ENCODE data around the gene MYO7A.

Gene MYO7A

DNA sequence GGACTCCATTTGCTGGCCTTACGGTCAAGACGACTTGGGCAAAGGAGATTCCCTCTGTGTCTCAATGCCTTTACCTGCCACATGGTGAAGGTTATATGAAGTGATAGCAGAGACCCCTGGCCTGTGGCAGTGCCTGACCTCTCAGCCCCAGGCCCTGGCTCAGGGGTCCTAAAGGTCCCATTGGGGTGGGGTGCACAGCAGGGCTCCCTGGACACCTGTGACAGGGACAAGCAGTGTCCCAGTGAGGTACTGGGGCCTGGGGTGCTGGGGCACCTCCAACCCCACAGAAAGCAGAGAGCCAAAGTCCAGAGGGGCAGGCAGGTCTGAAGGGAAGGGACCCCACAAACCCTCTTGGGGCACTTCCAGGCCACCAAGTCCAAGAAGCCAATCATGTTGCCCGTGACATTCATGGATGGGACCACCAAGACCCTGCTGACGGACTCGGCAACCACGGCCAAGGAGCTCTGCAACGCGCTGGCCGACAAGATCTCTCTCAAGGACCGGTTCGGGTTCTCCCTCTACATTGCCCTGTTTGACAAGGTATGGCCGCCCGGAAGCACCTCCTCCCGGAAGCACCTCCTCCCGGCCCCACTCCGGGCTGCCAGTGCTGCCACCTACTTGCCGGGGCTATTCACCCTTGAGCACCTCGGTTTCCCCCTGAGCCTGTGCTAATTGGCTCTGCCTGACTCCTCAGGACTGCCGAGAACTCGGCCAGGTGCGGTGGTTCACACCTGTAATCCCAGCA lies 62.5 kb downstream of the MYO7A start:
- no peaks in the 10 kb centered on the region for H3F3A ChIP-seq (ENCODE audit: control insufficient read depth, insufficient read depth)
- H3K9me2 ChIP-seq (replicated peaks; ENCODE audit: control insufficient read depth, low read length): no peaks in the 10 kb centered on the region
- H4K20me1 ChIP-seq (ENCODE audit: control insufficient read depth, insufficient read depth, low read depth, low read length): no peaks in the 10 kb centered on the region
- H3K36me3 ChIP-seq (ENCODE audit: control insufficient read depth, low read length): no peaks in the 10 kb centered on the region
- no peak overlapping the region for H3K4me2 ChIP-seq (ENCODE audit: low read length)
- TF ChIP-seq, protein P1, sequence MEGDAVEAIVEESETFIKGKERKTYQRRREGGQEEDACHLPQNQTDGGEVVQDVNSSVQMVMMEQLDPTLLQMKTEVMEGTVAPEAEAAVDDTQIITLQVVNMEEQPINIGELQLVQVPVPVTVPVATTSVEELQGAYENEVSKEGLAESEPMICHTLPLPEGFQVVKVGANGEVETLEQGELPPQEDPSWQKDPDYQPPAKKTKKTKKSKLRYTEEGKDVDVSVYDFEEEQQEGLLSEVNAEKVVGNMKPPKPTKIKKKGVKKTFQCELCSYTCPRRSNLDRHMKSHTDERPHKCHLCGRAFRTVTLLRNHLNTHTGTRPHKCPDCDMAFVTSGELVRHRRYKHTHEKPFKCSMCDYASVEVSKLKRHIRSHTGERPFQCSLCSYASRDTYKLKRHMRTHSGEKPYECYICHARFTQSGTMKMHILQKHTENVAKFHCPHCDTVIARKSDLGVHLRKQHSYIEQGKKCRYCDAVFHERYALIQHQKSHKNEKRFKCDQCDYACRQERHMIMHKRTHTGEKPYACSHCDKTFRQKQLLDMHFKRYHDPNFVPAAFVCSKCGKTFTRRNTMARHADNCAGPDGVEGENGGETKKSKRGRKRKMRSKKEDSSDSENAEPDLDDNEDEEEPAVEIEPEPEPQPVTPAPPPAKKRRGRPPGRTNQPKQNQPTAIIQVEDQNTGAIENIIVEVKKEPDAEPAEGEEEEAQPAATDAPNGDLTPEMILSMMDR (IDR thresholded peaks at IDR 0.05; ENCODE audit: low read depth, low read length, poor library complexity, severe bottlenecking): no peak
- no peak for TF ChIP-seq EZH2phosphoT487 (IDR thresholded peaks at IDR 0.05; ENCODE audit: borderline replicate concordance, low read length)
- H3K79me2 ChIP-seq (ENCODE audit: control insufficient read depth, low read length): no peaks in the 10 kb centered on the region
- H3K9me3 ChIP-seq (ENCODE audit: control insufficient read depth, insufficient read depth, low read length): no peaks in the 10 kb centered on the region
- H3K27ac ChIP-seq (ENCODE audit: low read depth, low read length): no peak overlapping the region
- no peaks in the 10 kb centered on the region for H3K4me1 ChIP-seq (ENCODE audit: control insufficient read depth, low read length)
- no peaks in the 10 kb centered on the region for H3K27me3 ChIP-seq (ENCODE audit: control insufficient read depth, low read length)
- no peak overlapping the region for H3K4me3 ChIP-seq (ENCODE audit: low read length)

- no peak overlapping the region for H3K4me2 ChIP-seq (ENCODE audit: low read length)
- H3K27me3 ChIP-seq (ENCODE audit: control insufficient read depth, low read length): no peaks in the 10 kb centered on the region
- no peak overlapping the region for H3K4me3 ChIP-seq (ENCODE audit: low read length)
- H3K27ac ChIP-seq (ENCODE audit: low read depth, low read length): no peak overlapping the region
- H3F3A ChIP-seq (ENCODE audit: control insufficient read depth, insufficient read depth): no peaks in the 10 kb centered on the region
- no peaks in the 10 kb centered on the region for H3K79me2 ChIP-seq (ENCODE audit: control insufficient read depth, low read length)
- no peaks in the 10 kb centered on the region for H4K20me1 ChIP-seq (ENCODE audit: control insufficient read depth, insufficient read depth, low read depth, low read length)
- no peaks in the 10 kb centered on the region for H3K9me2 ChIP-seq (replicated peaks; ENCODE audit: control insufficient read depth, low read length)
- no peaks in the 10 kb centered on the region for H3K9me3 ChIP-seq (ENCODE audit: control insufficient read depth, insufficient read depth, low read length)
- no peak for TF ChIP-seq EZH2phosphoT487 (IDR thresholded peaks at IDR 0.05; ENCODE audit: borderline replicate concordance, low read length)
- TF ChIP-seq, protein P1 (IDR thresholded peaks at IDR 0.05; ENCODE audit: low read depth, low read length, poor library complexity, severe bottlenecking): no peak
- H3K36me3 ChIP-seq (ENCODE audit: control insufficient read depth, low read length): no peaks in the 10 kb centered on the region
- no peaks in the 10 kb centered on the region for H3K4me1 ChIP-seq (ENCODE audit: control insufficient read depth, low read length)
Measured at GRCh38 chr11:77191429-77191822, 63.4 kb downstream of the MYO7A start.

DNA sequence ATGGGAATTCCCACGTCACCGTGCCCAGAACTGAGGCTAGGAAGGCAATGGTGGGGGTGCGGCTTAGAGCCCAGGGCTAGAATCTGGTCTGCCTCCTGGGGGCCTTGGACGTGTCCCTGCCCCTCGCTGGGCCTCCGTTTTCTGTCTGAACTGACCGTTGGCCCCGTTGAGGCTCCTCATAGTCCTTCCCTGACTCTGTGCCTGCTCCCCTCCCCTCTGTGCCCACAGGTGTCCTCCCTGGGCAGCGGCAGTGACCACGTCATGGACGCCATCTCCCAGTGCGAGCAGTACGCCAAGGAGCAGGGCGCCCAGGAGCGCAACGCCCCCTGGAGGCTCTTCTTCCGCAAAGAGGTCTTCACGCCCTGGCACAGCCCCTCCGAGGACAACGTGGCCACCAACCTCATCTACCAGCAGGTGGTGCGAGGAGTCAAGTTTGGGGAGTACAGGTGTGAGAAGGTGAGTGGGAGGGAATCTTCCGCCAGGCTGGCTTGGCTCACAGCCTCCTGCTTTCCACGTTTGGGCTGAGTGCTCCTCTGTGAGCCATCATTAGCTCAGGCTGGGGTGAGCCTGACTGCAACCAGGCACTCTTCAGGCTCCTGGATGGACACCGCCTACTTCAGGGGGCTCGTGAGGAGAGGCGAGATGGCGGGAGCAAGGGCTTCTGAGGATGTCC lies 63.9 kb downstream of the MYO7A start:
- no peak overlapping the region for H3K4me2 ChIP-seq (ENCODE audit: low read length)
- H3F3A ChIP-seq (ENCODE audit: control insufficient read depth, insufficient read depth): no peaks in the 10 kb centered on the region
- H3K27ac ChIP-seq (ENCODE audit: low read depth, low read length): no peak overlapping the region
- no peaks in the 10 kb centered on the region for H3K4me1 ChIP-seq (ENCODE audit: control insufficient read depth, low read length)
- no peaks in the 10 kb centered on the region for H3K79me2 ChIP-seq (ENCODE audit: control insufficient read depth, low read length)
- no peaks in the 10 kb centered on the region for H3K36me3 ChIP-seq (ENCODE audit: control insufficient read depth, low read length)
- H4K20me1 ChIP-seq (ENCODE audit: control insufficient read depth, insufficient read depth, low read depth, low read length): no peaks in the 10 kb centered on the region
- no peaks in the 10 kb centered on the region for H3K9me3 ChIP-seq (ENCODE audit: control insufficient read depth, insufficient read depth, low read length)
- H3K27me3 ChIP-seq (ENCODE audit: control insufficient read depth, low read length): no peaks in the 10 kb centered on the region
- H3K9me2 ChIP-seq (replicated peaks; ENCODE audit: control insufficient read depth, low read length): no peaks in the 10 kb centered on the region
- no peak for TF ChIP-seq EZH2phosphoT487 (IDR thresholded peaks at IDR 0.05; ENCODE audit: borderline replicate concordance, low read length)
- TF ChIP-seq, protein P1 (IDR thresholded peaks at IDR 0.05; ENCODE audit: low read depth, low read length, poor library complexity, severe bottlenecking): peak; percentile 84
- H3K4me3 ChIP-seq (ENCODE audit: low read length): no peak overlapping the region
